Activated CD4-positive, alpha-beta T cell treated with anti-CD3 and anti-CD28 coated beads for 24 hours (primary cell): Measurements from ENCODE around the gene UVRAG.

Source experiments
- DNase-seq, 2 donors: peaks; one replicate each; pipeline ENCODE4 v3.0.0-alpha.2; 2020; ENCODE audit warnings: low read depth in 2 of 2

Gene UVRAG

GRCh38 chr11:75814677-75815344 is at the start of gene UVRAG:
Gene UVRAG, plus strand, starts transcription at chr11:75815210. Its CDS starts 198 bp downstream, at chr11:75815408.
- DNase-seq = peak; percentile 96

DNA sequence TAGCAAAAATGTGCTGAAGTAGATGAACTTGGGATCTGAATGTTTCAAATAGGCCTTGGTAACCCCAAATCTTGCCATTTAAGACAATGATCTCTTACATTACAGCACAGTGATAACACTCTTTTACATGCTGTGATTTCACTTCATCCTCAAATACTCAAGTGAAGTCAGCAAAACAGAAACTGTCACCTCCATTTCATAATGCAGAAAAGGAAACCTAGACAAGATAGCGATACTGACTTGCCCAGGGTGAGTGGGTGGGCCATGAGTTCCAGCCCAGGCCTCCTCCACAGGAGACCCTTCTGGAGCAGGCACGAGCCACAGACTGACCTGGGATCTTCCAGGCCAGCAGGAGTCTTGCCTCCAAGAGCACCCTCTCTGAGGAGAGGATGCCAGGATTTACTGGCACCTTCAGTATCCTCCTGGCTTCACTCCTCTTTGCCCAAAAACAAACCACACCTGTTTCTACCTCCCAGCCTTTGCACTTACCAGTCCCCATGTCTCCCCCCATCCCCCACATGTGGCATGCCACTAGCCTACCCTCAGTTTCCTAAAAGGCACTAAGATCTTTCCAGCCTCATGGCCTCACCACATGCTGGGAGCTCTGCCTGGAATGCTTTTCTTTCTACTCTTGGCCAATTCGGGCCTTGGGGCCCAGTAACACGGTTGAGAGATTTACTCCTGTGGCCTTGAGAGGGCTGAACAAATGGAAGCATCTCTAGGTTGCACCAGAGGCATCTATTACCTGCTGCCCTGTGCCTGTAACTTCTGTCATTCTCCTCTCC is 48.4 kb upstream of the UVRAG start:
- DNase-seq = no peak

DNA sequence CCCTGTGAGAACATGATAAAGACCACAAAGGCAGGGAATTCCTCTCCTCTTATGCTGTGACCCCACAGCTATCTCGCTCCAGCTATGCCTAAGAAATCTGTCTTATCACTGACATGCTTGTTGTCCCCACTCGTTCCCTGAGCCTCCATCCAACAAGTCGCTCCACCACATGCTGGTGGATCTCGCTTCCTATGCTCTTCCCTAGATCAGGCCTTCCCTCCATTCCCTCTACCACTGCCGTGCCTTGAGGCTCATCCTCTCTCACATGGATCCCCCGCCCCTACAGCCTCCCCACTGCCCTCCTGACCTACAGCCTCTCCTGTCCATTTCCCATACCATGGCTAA is 47.8 kb upstream of the UVRAG start:
- no peak for DNase-seq

GRCh38 chr11:75767793-75768111 is 47.3 kb upstream of the UVRAG start:
- no peak for DNase-seq

DNA sequence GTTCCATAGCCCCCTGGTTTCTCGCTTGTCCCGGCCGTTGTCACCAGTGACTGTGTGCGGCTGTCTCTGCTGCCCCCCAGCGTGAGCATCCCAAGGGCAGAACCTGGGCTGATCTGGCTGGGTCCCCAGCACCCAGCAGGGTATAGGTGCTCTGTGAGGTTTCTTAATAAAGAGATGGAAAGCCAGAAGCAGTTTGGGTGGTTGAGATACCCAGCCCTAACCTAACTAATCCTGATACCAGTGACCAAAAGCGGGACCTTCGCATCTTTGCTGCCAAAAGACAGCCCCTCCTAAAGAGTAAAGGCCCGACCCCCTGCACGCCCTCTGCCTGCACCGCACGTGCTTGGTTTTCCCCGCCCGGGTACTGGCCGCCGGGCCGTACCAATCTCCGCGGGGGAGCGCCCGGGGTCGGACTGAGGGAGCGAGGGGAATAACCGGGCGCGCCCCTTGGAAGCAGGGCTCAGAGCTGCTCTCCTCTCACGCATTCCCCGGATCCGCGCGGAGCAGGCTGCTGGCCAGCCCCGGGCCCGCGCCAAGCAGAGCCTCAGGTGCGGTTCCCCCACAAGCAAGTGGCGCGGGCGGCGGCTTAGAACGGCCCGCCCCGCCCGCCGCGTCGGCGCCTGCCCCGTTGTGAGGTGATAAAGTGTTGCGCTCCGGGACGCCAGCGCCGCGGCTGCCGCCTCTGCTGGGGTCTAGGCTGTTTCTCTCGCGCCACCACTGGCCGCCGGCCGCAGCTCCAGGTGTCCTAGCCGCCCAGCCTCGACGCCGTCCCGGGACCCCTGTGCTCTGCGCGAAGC is 46.7 kb upstream of the UVRAG start, which contains the start of gene DGAT2:
DGAT2 (plus strand) TSS at position 667 of the 797 bp plus-strand sequence. CDS start 214 bp downstream, outside the sequence.
- peak; percentile 54 to 60 for DNase-seq

DNA sequence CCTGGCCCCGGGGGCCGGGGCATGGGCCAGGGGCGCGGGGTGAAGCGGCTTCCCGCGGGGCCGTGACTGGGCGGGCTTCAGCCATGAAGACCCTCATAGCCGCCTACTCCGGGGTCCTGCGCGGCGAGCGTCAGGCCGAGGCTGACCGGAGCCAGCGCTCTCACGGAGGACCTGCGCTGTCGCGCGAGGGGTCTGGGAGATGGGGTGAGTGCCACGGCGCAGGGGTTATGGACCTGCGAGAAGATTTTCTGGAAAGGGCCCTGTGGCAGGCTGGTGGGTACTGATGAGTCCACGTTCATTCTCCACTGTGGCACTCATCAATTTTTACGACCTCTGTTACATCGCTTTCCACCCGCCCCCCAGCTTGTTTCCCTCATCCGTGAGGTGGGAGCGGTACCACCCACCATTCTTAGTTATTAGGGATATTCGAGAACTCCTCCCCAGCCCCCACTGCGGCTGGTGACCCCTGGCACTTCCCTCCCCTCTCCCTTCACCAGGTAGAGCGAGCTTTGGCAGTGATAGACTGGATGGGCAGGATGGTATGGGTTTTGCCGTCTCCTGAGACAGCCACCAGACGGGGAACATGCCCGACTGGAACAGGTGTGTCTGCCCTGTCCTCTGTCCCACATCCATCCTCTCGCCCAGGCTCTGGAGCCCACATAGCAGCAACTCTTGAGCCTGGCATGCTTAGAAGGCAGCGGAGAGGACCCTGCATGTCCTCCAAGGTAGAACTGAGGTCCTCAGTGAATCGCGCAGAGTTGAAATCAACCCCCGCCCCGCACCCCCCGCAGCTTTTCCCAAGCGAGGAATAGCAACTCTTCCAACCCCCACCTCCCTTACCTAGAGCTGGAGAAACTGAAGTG is 45.9 kb upstream of the UVRAG start:
- DNase-seq = no peak

DNA sequence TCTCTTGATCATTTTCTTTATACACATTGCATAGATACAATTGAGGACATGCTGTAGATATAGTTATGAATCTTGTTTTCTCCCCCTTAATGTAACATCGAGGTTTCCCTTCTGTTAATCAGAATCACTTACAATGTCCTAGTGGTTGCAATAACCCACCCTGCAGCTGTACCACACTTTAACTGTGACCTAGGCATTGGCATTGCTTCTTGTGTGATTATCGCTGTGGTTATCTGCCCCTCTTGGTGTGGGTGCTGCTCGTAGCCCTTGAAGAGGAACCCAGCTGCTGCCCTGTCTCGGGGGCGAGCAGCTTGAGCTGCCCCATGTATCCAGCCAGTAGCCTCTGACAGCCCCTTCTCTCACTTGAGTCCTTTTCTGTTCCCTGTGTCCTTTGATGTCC is 44.9 kb upstream of the UVRAG start:
- DNase-seq = no peak

DNA sequence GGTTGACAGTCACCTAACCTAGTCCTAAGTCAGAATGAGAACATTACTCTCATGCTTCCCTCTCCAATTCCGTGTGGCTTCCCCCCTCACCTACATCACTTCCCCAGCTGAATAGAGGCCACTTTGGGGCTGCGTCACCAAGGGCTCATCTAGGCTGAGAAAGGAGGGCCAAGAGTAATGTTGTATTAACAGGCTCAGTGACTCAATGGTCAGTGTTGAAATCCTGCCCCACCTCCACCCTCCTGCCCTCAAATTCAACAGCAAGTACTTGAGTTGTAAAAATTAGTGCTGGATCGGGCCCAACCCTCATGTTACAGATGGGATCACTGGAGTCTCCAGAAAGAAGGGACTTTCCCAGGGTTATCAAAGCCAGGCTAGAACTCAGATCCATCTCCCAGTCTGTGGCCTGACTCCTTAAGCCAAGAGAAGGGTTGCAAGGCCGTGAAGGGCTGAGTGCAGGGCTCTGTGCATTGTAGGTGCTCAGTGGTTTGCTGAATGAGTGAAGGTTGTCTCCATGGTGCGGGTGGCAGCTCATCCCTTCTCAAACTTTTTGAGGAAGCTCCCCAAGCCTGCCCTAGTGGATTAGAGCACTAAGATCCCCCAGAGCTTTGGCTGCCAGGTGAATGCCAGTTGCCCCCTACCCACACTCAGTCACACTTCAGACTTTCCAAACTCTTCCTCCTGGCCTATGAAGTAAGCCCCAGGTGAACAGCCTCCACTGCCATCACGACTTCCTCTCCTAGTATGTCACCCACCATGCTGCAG is 43.2 kb upstream of the UVRAG start:
- DNase-seq = no peak

DNA sequence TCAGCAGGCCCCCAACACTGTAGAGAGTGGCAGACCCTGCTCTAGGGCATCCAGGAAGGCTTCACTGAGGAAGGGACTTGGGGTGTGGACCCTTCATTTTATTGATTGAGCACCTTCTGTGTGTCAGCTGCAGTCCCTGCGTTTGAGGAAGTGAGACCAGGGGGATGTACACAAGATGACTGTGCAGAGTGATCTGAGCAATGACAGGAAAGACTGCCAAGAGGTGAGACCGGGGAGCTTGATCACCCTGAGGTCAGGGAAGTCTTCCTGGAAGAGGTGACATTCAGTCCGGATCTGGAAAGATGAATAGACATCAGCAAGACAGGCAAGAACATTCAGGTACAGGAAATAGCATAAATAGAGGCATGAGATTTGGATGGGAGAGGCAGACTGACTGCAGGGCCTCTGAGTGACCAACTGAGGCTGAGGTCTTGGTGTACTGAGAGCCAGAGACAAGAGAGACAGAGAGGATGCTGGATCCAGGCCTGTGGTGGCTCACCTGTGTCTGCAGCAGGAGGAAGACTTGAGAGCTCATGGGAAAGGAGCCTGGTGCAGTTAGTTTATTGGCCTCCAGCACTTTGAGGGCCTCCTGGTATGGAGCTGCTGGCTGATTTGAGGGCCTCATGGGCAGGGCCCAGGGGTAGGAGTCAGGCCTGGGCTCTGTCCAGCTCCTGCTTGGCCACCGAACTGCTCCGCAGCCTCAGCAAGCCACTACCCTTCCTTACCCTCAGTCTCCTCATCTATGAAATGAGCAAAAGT is 41.2 kb upstream of the UVRAG start:
- no peak for DNase-seq

- no peak for DNase-seq
Measured at GRCh38 chr11:75775056-75775455, 40.0 kb upstream of the UVRAG start.

GRCh38 chr11:75776546-75776945 is 38.5 kb upstream of the UVRAG start:
- no peak for DNase-seq

- no peak for DNase-seq
Measured at GRCh38 chr11:75777461-75778110, 37.4 kb upstream of the UVRAG start.

DNA sequence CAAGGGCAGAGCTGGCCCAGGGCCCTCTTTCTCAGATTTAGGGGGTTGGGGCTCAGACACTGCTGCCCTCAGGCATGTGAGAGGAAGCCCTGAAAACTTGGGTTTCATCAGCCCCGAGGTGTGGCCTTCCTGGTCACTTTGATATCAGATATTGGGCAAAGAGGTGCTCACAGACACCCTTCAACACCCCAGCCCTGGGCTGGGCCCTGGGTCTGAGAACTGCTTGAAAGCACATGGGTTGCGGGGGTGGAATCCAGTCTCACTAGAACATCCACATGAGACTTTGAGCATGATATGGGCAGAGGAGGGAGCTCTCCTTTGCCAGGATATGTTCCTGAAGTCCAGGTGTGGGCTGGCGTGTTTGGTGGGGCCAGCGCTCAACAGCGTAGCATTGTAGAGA is 36.0 kb upstream of the UVRAG start:
- DNase-seq = no peak

DNA sequence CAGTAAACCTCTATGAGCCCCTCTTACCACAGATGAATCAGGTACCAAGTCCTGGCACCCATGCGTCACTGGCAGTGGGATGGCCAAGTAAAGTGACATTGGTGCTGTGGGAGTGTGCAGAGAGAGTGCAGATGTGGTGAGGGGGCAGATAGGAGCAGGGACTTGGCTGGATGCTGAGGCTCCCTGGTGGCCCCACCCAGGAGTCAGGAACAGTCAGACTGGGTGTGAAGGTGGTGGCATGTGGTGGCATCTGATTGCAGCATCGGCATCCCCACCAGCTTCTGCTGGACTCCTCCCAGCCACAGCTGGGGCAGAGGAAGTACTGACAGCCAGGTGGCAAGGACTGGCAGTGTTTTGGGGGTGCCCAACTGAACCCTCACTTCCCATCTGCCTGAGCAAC is 35.0 kb upstream of the UVRAG start:
- DNase-seq = no peak

- DNase-seq = no peak
Measured at GRCh38 chr11:75780888-75781287, 34.1 kb upstream of the UVRAG start.

DNA sequence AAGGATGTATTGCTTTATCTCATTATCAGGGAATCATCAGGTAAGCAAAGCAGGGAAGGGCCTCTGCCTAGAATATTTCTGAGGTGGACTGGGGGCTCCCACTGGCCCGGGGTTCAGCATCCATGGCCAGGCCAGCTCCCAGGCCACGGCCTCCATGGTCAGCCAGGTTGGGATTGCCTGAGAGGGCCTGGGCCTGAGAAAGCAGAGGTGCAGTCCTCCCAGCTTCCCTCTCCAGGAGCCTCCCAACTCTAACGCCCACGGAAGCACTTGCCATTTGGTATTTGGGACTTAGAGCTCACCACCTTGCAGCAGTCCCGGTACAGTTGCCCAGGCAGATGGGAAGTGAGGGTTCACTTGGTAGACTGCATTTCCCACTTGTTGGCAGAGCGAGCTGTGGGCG is 33.7 kb upstream of the UVRAG start:
- DNase-seq = no peak

- no peak for DNase-seq
Measured at GRCh38 chr11:75781831-75782230, 33.2 kb upstream of the UVRAG start.

- DNase-seq = no peak
Measured at GRCh38 chr11:75782540-75783263, 32.3 kb upstream of the UVRAG start.
